ENCODE results near the gene KCNQ4.

- TF ChIP-seq POLR2A (IDR thresholded peaks at IDR 0.05; ENCODE audit: low read length) (no peak), GATA1 (IDR thresholded peaks at IDR 0.05; ENCODE audit: low read depth, low read length) (no peak)
These were observed 75.3 kb downstream of the KCNQ4 start for GRCh38 chr1:40858856-40859416.
